Measurements from ENCODE around the gene SH3GL1. TPM values are rescaled to one million over a fixed set of nuclear protein-coding genes. Genes with fewer than 3 reads are reported as not detected.

Gene SH3GL1
- total RNA-seq, 1 donor from 2014 or later = 43.7 TPM

DNA sequence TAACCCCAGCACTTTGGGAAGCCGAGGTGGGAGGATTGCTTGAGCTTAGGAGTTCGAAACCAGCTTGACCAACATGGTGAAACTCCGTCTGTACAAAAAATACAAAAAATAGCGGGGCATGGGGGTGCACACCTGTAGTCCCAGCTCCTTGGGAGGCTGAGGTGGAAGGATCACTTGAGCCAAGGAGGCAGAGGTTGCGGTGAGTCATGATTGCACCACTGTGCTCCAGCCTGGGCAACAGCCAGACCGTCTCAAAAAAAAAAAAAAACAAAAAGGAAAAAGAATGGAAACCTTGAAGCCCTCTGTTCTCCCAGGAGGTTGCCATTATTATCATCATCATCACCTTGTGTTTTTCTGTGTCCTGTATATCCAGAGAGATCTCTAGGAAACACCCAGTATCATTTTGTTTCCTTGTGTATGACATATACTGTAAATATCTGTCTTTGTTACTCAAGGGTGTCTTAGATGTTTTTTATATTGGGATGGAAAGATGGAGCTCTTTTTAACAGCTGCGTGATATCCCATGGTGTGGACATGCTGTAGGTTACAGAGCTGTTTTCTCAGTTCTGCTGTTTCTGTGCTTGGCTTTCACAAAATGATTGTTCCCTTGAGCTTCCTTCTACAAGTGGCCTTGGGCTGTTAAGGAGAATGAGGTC is 13.9 kb upstream of the SH3GL1 start:
- H3K27ac Mint-ChIP-seq = no peak overlapping the region
- no peak for ATAC-seq (ENCODE audit: low read depth)
- no peaks in the 10 kb centered on the region for H3K9me3 Mint-ChIP-seq
- TF ChIP-seq, protein P1, sequence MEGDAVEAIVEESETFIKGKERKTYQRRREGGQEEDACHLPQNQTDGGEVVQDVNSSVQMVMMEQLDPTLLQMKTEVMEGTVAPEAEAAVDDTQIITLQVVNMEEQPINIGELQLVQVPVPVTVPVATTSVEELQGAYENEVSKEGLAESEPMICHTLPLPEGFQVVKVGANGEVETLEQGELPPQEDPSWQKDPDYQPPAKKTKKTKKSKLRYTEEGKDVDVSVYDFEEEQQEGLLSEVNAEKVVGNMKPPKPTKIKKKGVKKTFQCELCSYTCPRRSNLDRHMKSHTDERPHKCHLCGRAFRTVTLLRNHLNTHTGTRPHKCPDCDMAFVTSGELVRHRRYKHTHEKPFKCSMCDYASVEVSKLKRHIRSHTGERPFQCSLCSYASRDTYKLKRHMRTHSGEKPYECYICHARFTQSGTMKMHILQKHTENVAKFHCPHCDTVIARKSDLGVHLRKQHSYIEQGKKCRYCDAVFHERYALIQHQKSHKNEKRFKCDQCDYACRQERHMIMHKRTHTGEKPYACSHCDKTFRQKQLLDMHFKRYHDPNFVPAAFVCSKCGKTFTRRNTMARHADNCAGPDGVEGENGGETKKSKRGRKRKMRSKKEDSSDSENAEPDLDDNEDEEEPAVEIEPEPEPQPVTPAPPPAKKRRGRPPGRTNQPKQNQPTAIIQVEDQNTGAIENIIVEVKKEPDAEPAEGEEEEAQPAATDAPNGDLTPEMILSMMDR (IDR thresholded peaks at IDR 0.05) = no peak
- CTCF ChIA-PET = no interaction called here
- peaks cover 10% of the 10 kb centered on the region for H3K36me3 Mint-ChIP-seq (ENCODE audit: low read depth)
- no peak overlapping the region for H3K4me3 Mint-ChIP-seq
- H3K4me1 Mint-ChIP-seq = no peaks in the 10 kb centered on the region
- DNase-seq = no peak
- H3K27me3 Mint-ChIP-seq = no peaks in the 10 kb centered on the region
- intact Hi-C loops (cut with micrococcal nuclease) = no loop called here
- POLR2A ChIA-PET = no interaction called here

DNA sequence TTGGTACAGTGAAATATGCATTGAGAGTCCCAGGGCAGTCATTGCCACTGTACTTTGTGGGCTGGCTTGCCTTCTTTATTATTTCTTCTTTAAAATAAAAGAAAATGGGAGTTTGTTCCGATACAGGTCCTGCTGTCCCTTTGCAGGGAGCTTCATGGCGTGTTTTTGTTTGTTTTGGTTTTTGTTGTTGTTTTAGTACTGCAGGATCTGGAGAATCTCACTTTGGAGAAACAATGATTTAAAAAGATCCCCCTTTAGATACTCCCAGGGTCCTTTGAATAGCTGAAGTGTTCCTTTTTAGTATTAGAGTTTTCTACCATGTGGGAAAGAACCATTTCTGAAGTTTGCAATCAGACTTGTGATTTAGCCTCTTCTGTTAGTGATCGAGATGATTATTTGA is 13.2 kb upstream of the SH3GL1 start:
- no peak for ATAC-seq (ENCODE audit: low read depth)
- no peaks in the 10 kb centered on the region for H3K9me3 Mint-ChIP-seq
- H3K27ac Mint-ChIP-seq = no peak overlapping the region
- H3K4me1 Mint-ChIP-seq = no peaks in the 10 kb centered on the region
- DNase-seq = no peak
- POLR2A ChIA-PET = interaction anchor here (0.8 kb wide), 1 partner anchor 12 kb away, joined by 3 read pairs; no protein-coding TSS in a partner anchor
- CTCF ChIA-PET = interaction anchor here (0.7 kb wide), 1 partner anchor 62 kb away, joined by 3 read pairs; no protein-coding TSS in a partner anchor
- intact Hi-C loops (cut with micrococcal nuclease) = no loop called here
- peaks cover 14% of the 10 kb centered on the region for H3K36me3 Mint-ChIP-seq (ENCODE audit: low read depth)
- TF ChIP-seq, protein P1 (IDR thresholded peaks at IDR 0.05) = no peak
- H3K4me3 Mint-ChIP-seq = no peak overlapping the region
- H3K27me3 Mint-ChIP-seq = no peaks in the 10 kb centered on the region

DNA sequence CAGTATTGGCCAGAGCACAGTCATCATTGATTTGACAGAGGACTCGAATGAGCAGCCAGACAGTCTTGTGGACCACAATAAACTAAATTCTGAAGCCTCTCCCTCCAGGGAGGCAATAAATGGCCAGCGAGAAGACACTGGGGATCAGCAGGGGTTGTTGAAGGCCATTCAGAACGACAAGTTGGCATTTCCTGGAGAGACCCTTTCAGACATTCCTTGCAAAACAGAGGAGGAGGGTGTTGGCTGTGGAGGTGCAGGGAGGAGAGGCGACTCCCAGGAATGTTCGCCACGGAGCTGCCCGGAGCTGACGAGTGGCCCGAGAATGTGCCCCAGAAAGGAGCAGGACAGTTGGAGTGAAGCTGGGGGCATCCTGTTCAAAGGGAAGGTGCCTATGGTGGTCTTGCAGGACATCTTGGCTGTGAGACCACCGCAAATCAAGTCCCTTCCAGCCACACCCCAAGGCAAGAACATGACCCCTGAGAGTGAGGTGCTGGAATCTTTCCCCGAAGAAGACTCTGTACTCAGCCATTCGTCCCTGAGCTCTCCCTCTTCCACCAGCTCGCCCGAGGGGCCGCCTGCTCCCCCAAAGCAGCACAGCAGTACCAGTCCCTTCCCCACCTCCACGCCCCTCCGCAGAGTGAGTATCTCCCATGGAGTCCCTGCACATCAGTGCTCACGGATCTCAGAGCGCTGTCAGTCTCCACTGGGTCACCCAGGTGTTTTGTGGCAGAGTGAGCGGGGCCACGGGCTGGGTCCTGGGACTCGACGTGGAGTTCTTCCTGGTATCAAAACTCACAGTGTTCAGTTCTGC is 9.0 kb upstream of the SH3GL1 start:
- ChIA-PET POLR2A (no interaction called here), CTCF (interaction anchor here (1.3 kb wide), 1 partner anchor 9 kb away, joined by 3 read pairs; the partner anchor contains the start of gene SH3GL1)
- Mint-ChIP-seq H3K27me3 (no peaks in the 10 kb centered on the region), H3K27ac (no peak overlapping the region), H3K4me1 (peaks cover 4% of the 10 kb centered on the region), H3K36me3 (ENCODE audit: low read depth) (peaks cover 13% of the 10 kb centered on the region), H3K9me3 (no peaks in the 10 kb centered on the region), H3K4me3 (no peak overlapping the region)
- TF ChIP-seq, protein P1 (IDR thresholded peaks at IDR 0.05) = no peak
- ATAC-seq (ENCODE audit: low read depth) = no peak
- DNase-seq = no peak
- intact Hi-C loops (cut with micrococcal nuclease) = loop anchor here (10.0 kb wide), 1 partner anchor 425 kb away; the partner anchor contains the start of gene EEF2

DNA sequence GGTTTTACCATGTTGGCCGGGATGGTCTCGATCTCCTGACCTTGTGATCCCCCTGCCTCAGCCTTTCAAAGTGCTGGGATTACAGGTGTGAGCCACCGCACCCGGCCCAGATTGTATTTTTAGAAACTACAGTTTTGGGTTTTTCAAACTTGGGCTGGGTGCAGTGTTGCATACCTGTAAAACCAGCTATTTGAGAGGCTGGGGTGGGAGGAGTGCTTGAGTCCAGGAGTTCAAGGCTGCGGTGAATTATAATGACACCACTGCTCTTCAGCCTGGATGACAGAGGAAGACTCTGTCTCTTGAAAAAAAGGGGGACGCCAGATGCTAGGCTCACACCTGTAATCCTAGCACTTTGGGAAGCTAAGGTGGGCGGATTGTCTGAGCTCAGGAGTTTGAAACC is 6.3 kb upstream of the SH3GL1 start:
- H3K4me3 Mint-ChIP-seq = no peak overlapping the region
- DNase-seq = no peak
- H3K36me3 Mint-ChIP-seq (ENCODE audit: low read depth) = peaks cover 6% of the 10 kb centered on the region
- no peak for ATAC-seq (ENCODE audit: low read depth)
- TF ChIP-seq, protein P1 (IDR thresholded peaks at IDR 0.05) = no peak
- ChIA-PET POLR2A (no interaction called here), CTCF (no interaction called here)
- no peaks in the 10 kb centered on the region for H3K9me3 Mint-ChIP-seq
- intact Hi-C loops (cut with micrococcal nuclease) = loop anchor here (10.0 kb wide), 1 partner anchor 422 kb away; the partner anchor contains the start of gene EEF2
- no peaks in the 10 kb centered on the region for H3K27me3 Mint-ChIP-seq
- H3K4me1 Mint-ChIP-seq = peaks cover 24% of the 10 kb centered on the region
- no peak overlapping the region for H3K27ac Mint-ChIP-seq

DNA sequence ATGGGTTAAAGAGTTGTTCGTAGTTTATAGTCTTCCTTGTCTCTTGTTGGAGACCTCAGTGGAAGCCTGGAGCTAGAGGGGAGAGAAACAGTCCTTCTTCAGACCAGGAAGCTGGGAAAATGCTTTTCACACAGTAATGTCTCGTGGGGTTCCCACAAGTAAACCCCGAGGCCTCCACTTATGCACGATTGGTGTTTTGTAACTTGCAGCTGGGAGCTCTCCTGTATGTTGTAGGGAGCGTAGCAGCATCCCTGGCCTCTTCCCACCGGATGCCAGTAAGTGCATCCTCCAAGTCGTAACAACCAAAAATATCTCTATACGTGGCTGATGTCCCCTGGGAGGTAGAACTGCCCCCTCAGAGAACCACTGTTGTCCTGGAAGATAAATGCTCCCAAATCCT is 5.6 kb upstream of the SH3GL1 start:
- H3K36me3 Mint-ChIP-seq (ENCODE audit: low read depth) = peaks cover 6% of the 10 kb centered on the region
- ChIA-PET CTCF (no interaction called here), POLR2A (interaction anchor here (0.6 kb wide), 1 partner anchor 806 kb away, joined by 3 read pairs; no protein-coding TSS in a partner anchor)
- DNase-seq = no peak
- intact Hi-C loops (cut with micrococcal nuclease) = loop anchor here (10.0 kb wide), 1 partner anchor 421 kb away; the partner anchor contains the start of gene EEF2
- H3K4me1 Mint-ChIP-seq = peaks cover 30% of the 10 kb centered on the region
- H3K9me3 Mint-ChIP-seq = no peaks in the 10 kb centered on the region
- no peak for ATAC-seq (ENCODE audit: low read depth)
- no peak overlapping the region for H3K27ac Mint-ChIP-seq
- H3K27me3 Mint-ChIP-seq = no peaks in the 10 kb centered on the region
- TF ChIP-seq, protein P1 (IDR thresholded peaks at IDR 0.05) = no peak
- no peak overlapping the region for H3K4me3 Mint-ChIP-seq
